ENCODE measurements around the gene GATA6.

The GATA6 gene

DNA sequence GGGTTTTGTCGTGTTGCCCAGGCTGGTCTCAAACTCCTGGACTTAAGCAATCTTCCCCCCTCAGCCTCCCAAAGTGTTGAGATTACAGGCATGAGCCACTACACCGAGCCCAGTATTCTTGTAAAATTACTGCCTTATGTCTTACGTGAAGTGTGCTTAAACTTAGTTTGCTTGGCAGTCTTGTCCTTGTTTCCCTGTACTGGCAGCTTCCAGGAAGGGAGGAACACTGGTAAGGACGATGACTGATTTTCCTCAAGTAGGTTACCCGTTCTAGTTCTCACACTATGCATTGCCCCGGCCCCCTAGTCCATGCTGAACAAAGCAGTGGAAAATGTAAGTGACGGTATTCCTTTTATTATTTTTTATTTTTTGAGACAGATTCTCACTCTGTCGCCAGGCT is 19.7 kb upstream of the GATA6 start:
- H3K27me3 ChIP-seq (ENCODE audit: control insufficient read depth in 1 of 2, insufficient read depth in 2 of 2, low read length in 2 of 2): peaks cover 0 to 2% of the 10 kb centered on the region in 2 donors
- H3K27ac ChIP-seq (ENCODE audit: low read length): no peak overlapping the region

DNA sequence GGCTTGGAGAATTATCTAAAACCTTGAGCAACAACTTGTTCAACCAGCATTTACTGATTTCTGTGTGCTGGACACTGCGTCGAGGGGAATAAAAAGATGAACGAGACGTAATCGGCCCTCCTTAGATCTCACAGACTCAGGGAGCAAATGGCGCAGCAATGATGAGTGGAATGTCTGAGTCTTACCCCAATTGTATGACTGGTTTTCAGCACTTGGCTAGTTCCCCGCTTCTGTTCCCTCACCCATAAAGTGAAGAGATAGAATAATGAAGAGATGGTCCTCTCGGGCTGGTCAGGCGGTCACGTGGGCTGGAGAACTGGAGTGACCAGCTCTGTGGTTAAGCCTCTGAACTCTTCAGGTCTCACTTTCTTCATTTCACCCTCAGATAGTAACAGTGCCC is 17.3 kb upstream of the GATA6 start:
- Histone ChIP-seq H3K4me3 (ENCODE audit: low read length in 2 of 2) (no peak overlapping the region), H3K9ac (ENCODE audit: low read length in 2 of 2) (no peak overlapping the region), H3K27ac (ENCODE audit: low read length) (no peak overlapping the region), H3K36me3 (ENCODE audit: control insufficient read depth in 2 of 2, insufficient read depth in 2 of 2, low read length in 2 of 2) (no peaks in the 10 kb centered on the region), H3K9me3 (ENCODE audit: control insufficient read depth in 2 of 2, low read length in 2 of 2) (no peaks in the 10 kb centered on the region), H3K4me1 (ENCODE audit: control insufficient read depth, insufficient read depth, low read length) (no peaks in the 10 kb centered on the region), H3K27me3 (ENCODE audit: control insufficient read depth in 1 of 2, insufficient read depth in 2 of 2, low read length in 2 of 2) (peaks cover 0 to 2% of the 10 kb centered on the region in 2 donors)

More for the DNA sequence above, 19.7 kb upstream of the GATA6 start:
- H3K4me3 ChIP-seq (ENCODE audit: low read length in 2 of 2): no peak overlapping the region
- H3K4me1 ChIP-seq (ENCODE audit: control insufficient read depth, insufficient read depth, low read length): no peaks in the 10 kb centered on the region
- H3K9ac ChIP-seq (ENCODE audit: low read length in 2 of 2): no peak overlapping the region
- H3K36me3 ChIP-seq (ENCODE audit: control insufficient read depth in 2 of 2, insufficient read depth in 2 of 2, low read length in 2 of 2): no peaks in the 10 kb centered on the region
- H3K9me3 ChIP-seq (ENCODE audit: control insufficient read depth in 2 of 2, low read length in 2 of 2): no peaks in the 10 kb centered on the region

DNA sequence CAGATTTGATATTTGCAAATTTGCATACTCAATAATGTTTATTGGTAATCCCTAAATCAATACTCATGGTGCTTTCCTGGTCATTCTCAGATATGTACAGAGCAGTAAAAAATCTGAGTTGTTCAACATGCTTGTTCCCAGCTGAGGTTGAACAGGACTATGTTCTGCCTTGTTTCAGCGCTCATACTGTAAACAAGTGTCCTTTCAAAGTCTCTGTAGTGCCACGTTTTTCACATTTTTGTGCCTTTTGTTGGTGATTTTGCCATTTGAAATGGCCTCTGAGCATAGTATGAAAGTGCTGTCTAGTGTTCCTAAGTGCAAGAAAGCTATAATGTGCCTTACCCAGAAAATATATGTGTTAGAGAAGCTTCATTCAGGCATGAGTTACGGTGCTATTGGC is 16.0 kb upstream of the GATA6 start:
- peaks cover 2% of the 10 kb centered on the region in 2 donors for H3K27me3 ChIP-seq (ENCODE audit: control insufficient read depth in 1 of 2, insufficient read depth in 2 of 2, low read length in 2 of 2)
- H3K9ac ChIP-seq (ENCODE audit: low read length in 2 of 2): no peak overlapping the region
- no peaks in the 10 kb centered on the region for H3K36me3 ChIP-seq (ENCODE audit: control insufficient read depth in 2 of 2, insufficient read depth in 2 of 2, low read length in 2 of 2)
- H3K4me1 ChIP-seq (ENCODE audit: control insufficient read depth, insufficient read depth, low read length): no peaks in the 10 kb centered on the region
- H3K9me3 ChIP-seq (ENCODE audit: control insufficient read depth in 2 of 2, low read length in 2 of 2): no peaks in the 10 kb centered on the region
- no peak overlapping the region for H3K4me3 ChIP-seq (ENCODE audit: low read length in 2 of 2)
- no peak overlapping the region for H3K27ac ChIP-seq (ENCODE audit: low read length)

DNA sequence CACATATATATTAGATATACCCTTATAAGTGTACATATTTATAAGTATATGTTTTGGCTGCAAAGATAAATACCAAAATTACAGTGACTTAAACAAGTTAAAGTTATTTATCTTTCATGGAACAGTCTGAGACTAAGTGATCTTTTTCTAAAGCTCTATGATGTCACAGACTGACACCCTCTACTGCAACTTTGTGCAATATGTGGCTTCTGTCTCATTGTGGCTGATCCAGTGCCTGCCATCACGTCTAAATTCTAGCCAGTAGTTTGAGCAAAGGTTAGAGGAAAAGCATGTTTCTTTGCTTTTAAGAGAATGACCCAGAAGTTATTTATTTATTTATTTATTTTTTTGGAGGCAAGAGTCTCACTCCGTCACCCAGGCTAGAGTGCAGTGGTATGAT is 13.8 kb upstream of the GATA6 start:
- no peaks in the 10 kb centered on the region for H3K4me1 ChIP-seq (ENCODE audit: control insufficient read depth, insufficient read depth, low read length)
- H3K27me3 ChIP-seq (ENCODE audit: control insufficient read depth in 1 of 2, insufficient read depth in 2 of 2, low read length in 2 of 2): peaks cover 0 to 8% of the 10 kb centered on the region in 2 donors
- no peak overlapping the region for H3K4me3 ChIP-seq (ENCODE audit: low read length in 2 of 2)
- H3K9ac ChIP-seq (ENCODE audit: low read length in 2 of 2): no peak overlapping the region
- H3K36me3 ChIP-seq (ENCODE audit: control insufficient read depth in 2 of 2, insufficient read depth in 2 of 2, low read length in 2 of 2): no peaks in the 10 kb centered on the region
- H3K9me3 ChIP-seq (ENCODE audit: control insufficient read depth in 2 of 2, low read length in 2 of 2): no peaks in the 10 kb centered on the region
- H3K27ac ChIP-seq (ENCODE audit: low read length): no peak overlapping the region

DNA sequence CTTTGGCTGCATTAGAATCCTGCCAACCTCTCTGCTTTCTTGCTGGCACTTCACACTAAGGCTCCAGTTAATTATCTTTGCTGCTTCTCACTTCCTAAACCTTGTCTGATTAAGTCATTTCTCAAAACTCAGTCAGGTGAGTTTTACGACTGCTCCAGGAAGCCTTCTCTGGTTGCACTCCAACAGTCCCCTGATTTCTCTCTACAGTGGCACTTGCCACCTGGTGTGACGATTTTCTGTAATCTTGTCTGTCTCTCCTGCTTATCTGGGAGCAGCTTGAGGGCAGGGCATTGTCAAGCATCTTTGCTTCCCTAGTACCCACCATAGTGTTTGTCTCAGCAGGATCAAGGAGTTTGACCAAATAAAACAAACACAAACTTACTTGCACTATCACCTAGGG is 10.4 kb upstream of the GATA6 start:
- no peaks in the 10 kb centered on the region for H3K36me3 ChIP-seq (ENCODE audit: control insufficient read depth in 2 of 2, insufficient read depth in 2 of 2, low read length in 2 of 2)
- peaks cover 20 to 24% of the 10 kb centered on the region in 2 donors for H3K27me3 ChIP-seq (ENCODE audit: control insufficient read depth in 1 of 2, insufficient read depth in 2 of 2, low read length in 2 of 2)
- no peaks in the 10 kb centered on the region for H3K4me1 ChIP-seq (ENCODE audit: control insufficient read depth, insufficient read depth, low read length)
- no peak overlapping the region for H3K9ac ChIP-seq (ENCODE audit: low read length in 2 of 2)
- H3K4me3 ChIP-seq (ENCODE audit: low read length in 2 of 2): no peak overlapping the region
- no peak overlapping the region for H3K27ac ChIP-seq (ENCODE audit: low read length)
- no peaks in the 10 kb centered on the region for H3K9me3 ChIP-seq (ENCODE audit: control insufficient read depth in 2 of 2, low read length in 2 of 2)

DNA sequence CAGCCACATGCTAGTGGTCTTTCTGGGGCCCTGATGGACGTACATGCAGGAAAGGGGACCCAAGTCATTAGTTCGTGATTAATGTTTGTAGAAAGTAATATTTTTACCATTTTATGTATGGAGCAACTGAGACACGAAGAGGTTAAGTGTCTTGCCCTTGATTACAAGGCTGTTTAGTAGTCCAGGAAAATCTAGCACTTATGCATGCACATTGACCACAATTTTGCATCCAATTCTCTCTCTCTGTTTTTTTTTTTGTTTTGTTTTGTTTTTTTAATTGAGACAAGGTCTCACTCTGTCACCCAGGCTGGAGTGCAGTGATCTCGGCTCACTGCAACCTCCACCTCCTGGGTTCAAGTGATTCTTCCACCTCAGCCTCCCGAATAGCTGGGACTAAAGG is 8.3 kb upstream of the GATA6 start:
- H3K27ac ChIP-seq (ENCODE audit: low read length): no peak overlapping the region
- no peaks in the 10 kb centered on the region for H3K36me3 ChIP-seq (ENCODE audit: control insufficient read depth in 2 of 2, insufficient read depth in 2 of 2, low read length in 2 of 2)
- H3K4me1 ChIP-seq (ENCODE audit: control insufficient read depth, insufficient read depth, low read length): peaks cover 2% of the 10 kb centered on the region
- no peak overlapping the region for H3K9ac ChIP-seq (ENCODE audit: low read length in 2 of 2)
- no peaks in the 10 kb centered on the region for H3K9me3 ChIP-seq (ENCODE audit: control insufficient read depth in 2 of 2, low read length in 2 of 2)
- peaks cover 41% of the 10 kb centered on the region in 2 donors for H3K27me3 ChIP-seq (ENCODE audit: control insufficient read depth in 1 of 2, insufficient read depth in 2 of 2, low read length in 2 of 2)
- H3K4me3 ChIP-seq (ENCODE audit: low read length in 2 of 2): no peak overlapping the region

DNA sequence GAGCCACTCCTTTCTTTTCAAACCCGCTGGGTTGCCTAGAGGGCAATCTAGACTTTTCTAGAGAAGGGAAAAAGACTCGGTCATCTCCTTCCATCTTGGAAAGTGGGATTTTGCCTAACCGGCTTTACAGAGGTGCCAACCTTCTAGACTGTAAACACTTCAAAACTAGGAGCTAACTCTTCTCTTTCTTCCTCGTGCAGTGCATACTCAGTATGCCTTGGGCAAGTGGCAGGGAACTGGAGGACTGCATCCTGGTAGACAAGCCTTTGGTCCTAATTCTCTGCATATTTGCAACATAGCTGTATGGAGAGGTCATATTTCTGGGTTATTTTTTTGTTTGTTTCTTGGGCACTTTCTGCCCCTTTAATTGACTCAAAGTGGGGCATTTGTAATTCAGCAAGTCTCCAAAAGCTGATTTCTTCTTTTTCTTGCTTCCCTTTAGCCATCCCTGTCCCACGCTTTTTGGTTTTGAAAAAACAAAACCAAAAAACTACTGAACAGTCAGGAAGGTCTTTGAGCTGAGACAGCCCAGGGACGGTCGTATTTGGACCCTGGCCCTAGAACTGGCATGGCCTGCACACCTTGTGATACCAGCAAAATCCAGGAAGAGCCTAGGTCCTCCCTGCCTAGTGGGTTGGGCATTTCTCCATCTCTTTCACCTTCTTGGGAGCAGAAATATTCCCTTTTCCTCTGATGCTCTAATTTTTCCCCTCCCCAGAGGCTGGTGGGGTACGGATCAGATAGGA is 5.8 kb upstream of the GATA6 start:
- Histone ChIP-seq H3K4me1 (ENCODE audit: control insufficient read depth, insufficient read depth, low read length) (peaks cover 9% of the 10 kb centered on the region), H3K9me3 (ENCODE audit: control insufficient read depth in 2 of 2, low read length in 2 of 2) (no peaks in the 10 kb centered on the region), H3K4me3 (ENCODE audit: low read length in 2 of 2) (no peak overlapping the region), H3K27ac (ENCODE audit: low read length) (no peak overlapping the region), H3K36me3 (ENCODE audit: control insufficient read depth in 2 of 2, insufficient read depth in 2 of 2, low read length in 2 of 2) (no peaks in the 10 kb centered on the region), H3K27me3 (ENCODE audit: control insufficient read depth in 1 of 2, insufficient read depth in 2 of 2, low read length in 2 of 2) (peaks cover 64 to 66% of the 10 kb centered on the region in 2 donors), H3K9ac (ENCODE audit: low read length in 2 of 2) (no peak overlapping the region)

DNA sequence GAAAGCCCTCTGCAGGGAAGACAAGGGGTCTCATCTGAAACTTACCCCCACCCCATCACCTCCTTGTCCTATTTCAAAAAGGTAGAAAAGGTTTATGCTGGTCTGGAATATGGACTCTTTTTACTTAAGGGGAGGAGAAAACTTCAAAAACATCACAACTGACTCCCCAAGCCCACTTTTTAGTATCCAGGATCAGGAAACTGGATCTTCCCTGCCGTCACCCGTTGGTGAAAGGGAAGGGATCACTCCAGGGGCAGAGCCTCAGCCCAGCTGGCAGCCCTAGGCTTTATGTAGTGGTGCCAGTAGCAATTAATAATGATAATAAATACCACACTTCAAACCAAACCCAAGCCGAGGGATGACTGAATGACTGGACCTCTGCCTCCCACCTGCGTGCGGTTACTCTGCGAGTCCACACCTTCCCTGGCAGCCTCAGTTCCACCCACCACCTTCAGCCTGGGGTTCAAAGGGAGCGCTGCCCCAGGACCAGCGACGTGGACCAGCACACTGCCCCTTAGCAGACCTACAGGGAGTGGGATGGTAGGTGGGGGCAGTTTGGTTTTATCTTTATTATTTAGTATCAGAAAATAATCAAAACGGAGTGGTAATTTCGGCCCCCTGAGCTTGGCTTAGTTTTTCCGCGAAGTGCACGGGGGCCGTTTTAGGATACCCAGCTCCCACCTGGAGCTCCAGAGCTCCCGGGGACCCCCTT is 4.9 kb upstream of the GATA6 start:
- H3K36me3 ChIP-seq (ENCODE audit: control insufficient read depth in 2 of 2, insufficient read depth in 2 of 2, low read length in 2 of 2): no peaks in the 10 kb centered on the region
- no peaks in the 10 kb centered on the region for H3K9me3 ChIP-seq (ENCODE audit: control insufficient read depth in 2 of 2, low read length in 2 of 2)
- peaks cover 63 to 72% of the 10 kb centered on the region in 2 donors for H3K27me3 ChIP-seq (ENCODE audit: control insufficient read depth in 1 of 2, insufficient read depth in 2 of 2, low read length in 2 of 2)
- no peak overlapping the region for H3K27ac ChIP-seq (ENCODE audit: low read length)
- H3K4me3 ChIP-seq (ENCODE audit: low read length in 2 of 2): no peak overlapping the region
- no peak overlapping the region for H3K9ac ChIP-seq (ENCODE audit: low read length in 2 of 2)
- H3K4me1 ChIP-seq (ENCODE audit: control insufficient read depth, insufficient read depth, low read length): peaks cover 13% of the 10 kb centered on the region

DNA sequence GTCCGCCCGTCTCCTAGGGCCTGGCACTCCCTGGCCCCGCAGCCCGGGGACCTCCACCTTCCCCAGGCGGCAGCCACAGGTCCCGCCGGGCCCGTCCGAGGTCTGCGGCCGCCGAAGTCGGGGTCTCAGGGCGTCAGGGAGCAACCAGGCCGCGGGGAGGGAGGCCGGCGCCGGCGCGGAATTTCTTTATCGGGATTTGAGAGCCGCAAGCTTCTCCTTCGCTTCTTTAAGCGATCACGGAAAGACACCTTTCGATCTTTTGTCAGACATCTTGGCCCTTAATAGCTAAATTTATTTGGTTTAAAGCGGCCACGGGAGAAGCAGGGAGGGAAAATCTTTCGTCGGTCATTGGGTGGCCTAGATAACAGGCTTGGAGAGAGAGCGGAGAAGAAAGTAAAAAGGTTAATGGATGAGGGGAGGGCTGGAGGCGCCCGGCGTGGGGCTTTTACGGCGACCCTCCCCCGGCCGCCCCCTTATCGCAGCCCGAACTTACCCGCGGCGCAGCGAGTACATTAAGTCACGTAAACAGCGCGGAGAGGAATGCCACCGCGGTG is 4.3 kb upstream of the GATA6 start:
- no peaks in the 10 kb centered on the region for H3K9me3 ChIP-seq (ENCODE audit: control insufficient read depth in 2 of 2, low read length in 2 of 2)
- H3K27me3 ChIP-seq (ENCODE audit: control insufficient read depth in 1 of 2, insufficient read depth in 2 of 2, low read length in 2 of 2): peaks cover 59 to 75% of the 10 kb centered on the region in 2 donors
- no peaks in the 10 kb centered on the region for H3K36me3 ChIP-seq (ENCODE audit: control insufficient read depth in 2 of 2, insufficient read depth in 2 of 2, low read length in 2 of 2)
- no peak overlapping the region for H3K4me3 ChIP-seq (ENCODE audit: low read length in 2 of 2)
- H3K9ac ChIP-seq (ENCODE audit: low read length in 2 of 2): no peak overlapping the region
- H3K4me1 ChIP-seq (ENCODE audit: control insufficient read depth, insufficient read depth, low read length): peaks cover 19% of the 10 kb centered on the region
- no peak overlapping the region for H3K27ac ChIP-seq (ENCODE audit: low read length)

DNA sequence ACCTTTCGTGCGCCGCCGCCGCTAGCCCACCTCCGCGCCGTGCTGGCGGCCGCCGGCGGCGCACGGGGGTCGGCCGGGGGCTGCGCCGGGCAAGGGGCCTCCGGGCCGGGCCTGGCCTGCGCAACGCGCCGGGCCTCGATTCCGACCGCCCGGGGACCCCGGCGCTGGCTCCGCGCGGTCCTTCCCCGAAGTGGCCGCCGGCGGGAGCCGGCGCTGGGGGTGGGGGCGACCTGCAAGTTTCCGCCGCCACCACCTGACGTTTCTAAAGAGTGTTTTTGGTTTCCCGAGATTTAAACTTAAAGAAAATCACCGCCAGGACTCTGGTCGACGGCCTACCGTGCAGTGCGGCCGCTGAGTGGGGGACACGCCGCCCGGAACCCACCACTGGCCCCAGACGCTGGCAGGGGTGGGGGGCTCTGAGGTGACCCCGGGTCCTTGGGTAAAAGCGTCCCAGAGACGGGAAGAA is 3.8 kb upstream of the GATA6 start:
- H3K4me1 ChIP-seq (ENCODE audit: control insufficient read depth, insufficient read depth, low read length): peaks cover 20% of the 10 kb centered on the region
- no peak overlapping the region for H3K27ac ChIP-seq (ENCODE audit: low read length)
- peaks cover 59 to 75% of the 10 kb centered on the region in 2 donors for H3K27me3 ChIP-seq (ENCODE audit: control insufficient read depth in 1 of 2, insufficient read depth in 2 of 2, low read length in 2 of 2)

More for the DNA sequence above, 3.8 kb upstream of the GATA6 start:
- Histone ChIP-seq H3K9me3 (ENCODE audit: control insufficient read depth in 2 of 2, low read length in 2 of 2) (no peaks in the 10 kb centered on the region), H3K9ac (ENCODE audit: low read length in 2 of 2) (no peak overlapping the region), H3K36me3 (ENCODE audit: control insufficient read depth in 2 of 2, insufficient read depth in 2 of 2, low read length in 2 of 2) (no peaks in the 10 kb centered on the region), H3K4me3 (ENCODE audit: low read length in 2 of 2) (no peak overlapping the region)
